Breast epithelium (tissue), 4 donors: Measurements from ENCODE around the gene DBI. TPM values are rescaled to one million over a fixed set of nuclear protein-coding genes. Genes with fewer than 3 reads are reported as not detected.
"Not testable (repeated sequence)": the region's sequence is repeated elsewhere in the genome, so short reads cannot be mapped to it uniquely, and the experiment has no call there.

Experiments used
- DNase-seq, 2 donors: peaks; one replicate each; pipeline ENCODE4 v3.0.0-alpha.2; 2019; ENCODE audit warnings: low spot score in 2 of 2
- H3K27ac ChIP-seq, 2 donors: fragments of 200-600 bp; sonication (generic) in 1 of 2; one replicate each; pipeline ENCODE4 v1.5.1; 2016 to 2019; ENCODE audit warnings: mild to moderate bottlenecking in 1 of 2
- H3K27me3 ChIP-seq, 2 donors: fragments of 200-600 bp; sonication (generic) in 1 of 2; one replicate each; pipeline versions ENCODE4 v1.5.1 to v1.6.0; 2017 to 2019; ENCODE audit warnings: control low read depth in 1 of 2, mild to moderate bottlenecking in 1 of 2
- H3K36me3 ChIP-seq: fragments of 200-600 bp; one replicate; pipeline ENCODE4 v1.5.1; 2019
- H3K4me1 ChIP-seq, 2 donors: fragments of 200-600 bp; sonication (generic); one replicate each; pipeline ENCODE4 v1.5.1; 2016 to 2019; ENCODE audit warnings: control low read depth in 1 of 2
- H3K4me3 ChIP-seq, 3 donors: fragments of 200-600 bp; sonication (generic); 1 replicate in 2 of 3; 2 replicates in 1 of 3; pipeline ENCODE4 v1.5.1; 2016 to 2019; ENCODE audit warnings: mild to moderate bottlenecking in 3 of 3, moderate library complexity in 2 of 3
- H3K9me3 ChIP-seq, 2 donors: fragments of 200-600 bp; sonication (generic) in 1 of 2; one replicate each; pipeline ENCODE4 v1.5.1; 2016 to 2019; ENCODE audit warnings: control low read depth in 1 of 2
- CTCF ChIP-seq, 3 donors: fragments of 450-650 bp; IDR thresholded peaks; one replicate each; pipeline ENCODE4 v1.5.1; 2016 to 2017; ENCODE audit warnings: antibody characterized with exemption in 3 of 3, mild to moderate bottlenecking in 3 of 3, moderate library complexity in 3 of 3
- POLR2A ChIP-seq: fragments of 450-650 bp; IDR thresholded peaks from one replicate; pipeline ENCODE4 v1.6.1; 2016; ENCODE audit warnings: antibody characterized with exemption, mild to moderate bottlenecking, moderate library complexity
- POLR2AphosphoS5 ChIP-seq, 3 donors: sonication (generic); formaldehyde crosslinking; IDR thresholded peaks; one replicate each; pipeline ENCODE4 v1.6.1; 2017; ENCODE audit warnings: antibody characterized with exemption in 3 of 3
- intact Hi-C: fragments of 100-400 bp; cut with DNase I; formaldehyde crosslinking; loops from one replicate; pipeline ENCODE4 v1.15.1; 2023; ENCODE audit warnings: low total_unique reads
- total RNA-seq, 3 donors: library from RNA; depleted of rRNA; stranded (reverse); fragments of >200 nt; gene quantifications; one replicate each; pipeline ENCODE4 v1.1.0, GENCODE V29; 2016

Gene DBI
- total RNA-seq, 3 donors from 2014 or later = 160 to 236 (median 202) TPM

GRCh38 chr2:119397196-119397595 is 30.4 kb downstream of the DBI start:
- Histone ChIP-seq H3K4me3 (no peak overlapping the region), H3K27ac (no peak overlapping the region), H3K27me3 (no peaks in the 10 kb centered on the region), H3K36me3 (no peaks in the 10 kb centered on the region), H3K9me3 (no peaks in the 10 kb centered on the region), H3K4me1 (no peaks in the 10 kb centered on the region)
- no peak for TF ChIP-seq POLR2AphosphoS5 (IDR thresholded peaks at IDR 0.05)
- no peak for TF ChIP-seq POLR2A
- TF ChIP-seq CTCF (IDR thresholded peaks at IDR 0.05) = no peak
- DNase-seq = no peak
- intact Hi-C loops = no loop called here

- Histone ChIP-seq H3K4me3 (no peak overlapping the region), H3K27ac (no peak overlapping the region), H3K36me3 (no peaks in the 10 kb centered on the region), H3K9me3 (peaks cover 0 to 4% of the 10 kb centered on the region in 2 donors), H3K27me3 (no peaks in the 10 kb centered on the region), H3K4me1 (no peaks in the 10 kb centered on the region)
- no peak for DNase-seq
- no peak for TF ChIP-seq POLR2AphosphoS5 (IDR thresholded peaks at IDR 0.05)
- no peak for TF ChIP-seq POLR2A
- TF ChIP-seq CTCF (IDR thresholded peaks at IDR 0.05) = no peak
- intact Hi-C loops = no loop called here
These were observed 35.3 kb downstream of the DBI start for GRCh38 chr2:119402106-119402505.

- no peaks in the 10 kb centered on the region for H3K36me3 ChIP-seq
- H3K4me1 ChIP-seq = no peaks in the 10 kb centered on the region
- H3K27ac ChIP-seq = no peak overlapping the region
- no peaks in the 10 kb centered on the region for H3K27me3 ChIP-seq
- H3K4me3 ChIP-seq = no peak overlapping the region
- H3K9me3 ChIP-seq = peaks cover 0 to 4% of the 10 kb centered on the region in 2 donors
- no peak for DNase-seq
- no peak for TF ChIP-seq CTCF (IDR thresholded peaks at IDR 0.05)
- TF ChIP-seq POLR2A = no peak
- no peak for TF ChIP-seq POLR2AphosphoS5 (IDR thresholded peaks at IDR 0.05)
- intact Hi-C loops = no loop called here
These were observed 36.1 kb downstream of the DBI start for GRCh38 chr2:119402645-119403560.

GRCh38 chr2:119403618-119404017 is 36.8 kb downstream of the DBI start:
- intact Hi-C loops, H3K4me1 ChIP-seq, H3K4me3 ChIP-seq, H3K27me3 ChIP-seq, H3K36me3 ChIP-seq, DNase-seq, H3K27ac ChIP-seq, H3K9me3 ChIP-seq: not testable (repeated sequence)

- intact Hi-C loops = loop anchor here (5.0 kb wide), 1 partner anchor 72 kb away; no protein-coding TSS in a partner anchor
- DNase-seq = no peak
- H3K27ac ChIP-seq = no peak overlapping the region
- H3K9me3 ChIP-seq = peaks cover 0 to 4% of the 10 kb centered on the region in 2 donors
- H3K4me1 ChIP-seq = no peaks in the 10 kb centered on the region
- TF ChIP-seq CTCF (IDR thresholded peaks at IDR 0.05) = no peak
- no peak for TF ChIP-seq POLR2AphosphoS5 (IDR thresholded peaks at IDR 0.05)
- no peak for TF ChIP-seq POLR2A
- no peak overlapping the region for H3K4me3 ChIP-seq
- no peaks in the 10 kb centered on the region for H3K36me3 ChIP-seq
- H3K27me3 ChIP-seq = no peaks in the 10 kb centered on the region
These were observed 38.4 kb downstream of the DBI start for GRCh38 chr2:119405151-119405550.
